Stimulated activated CD8-positive, alpha-beta memory T cell treated with anti-CD3 and anti-CD28 coated beads, Interleukin-12 subunit alpha, Interleukin-12 subunit beta, amount 100 ng/mL, for 1 hour (primary cell): ENCODE results near the gene GLYATL1B.
"Not testable (repeated sequence)": the region's sequence is repeated elsewhere in the genome, so short reads cannot be mapped to it uniquely, and the experiment has no call there.

Source experiments
- DNase-seq: peaks from one replicate; pipeline ENCODE4 v3.0.0-alpha.2; 2020; ENCODE audit warnings: low read depth

Gene GLYATL1B

DNA sequence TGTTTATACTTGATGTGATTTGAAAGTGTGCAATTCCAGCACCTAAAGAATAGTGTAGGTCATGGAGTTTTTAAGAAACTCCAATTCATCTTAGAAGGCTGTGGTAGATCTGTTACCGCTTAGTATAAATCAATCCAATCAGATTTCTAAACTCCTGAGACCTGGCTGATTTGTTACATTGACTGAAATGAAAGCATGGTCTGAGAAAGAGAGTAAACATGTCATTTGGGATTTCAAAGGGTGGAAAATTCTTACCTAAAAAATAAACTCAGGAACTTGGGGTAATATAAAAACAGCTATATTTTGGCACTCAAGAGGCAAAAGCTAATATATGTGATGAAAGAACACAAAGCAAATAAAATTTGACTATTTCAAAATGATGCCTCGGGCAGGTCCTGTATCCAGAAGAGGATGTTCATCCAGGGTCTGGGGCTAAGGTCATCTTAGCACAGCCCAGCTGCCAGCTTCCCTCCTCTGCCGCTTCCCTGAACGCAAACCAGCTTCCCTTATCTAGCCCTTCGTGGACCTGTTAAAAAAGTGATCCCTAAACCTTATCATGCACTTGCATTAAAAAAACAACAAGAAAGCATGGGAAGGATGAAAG is 10.0 kb downstream of the GLYATL1B start:
- DNase-seq, result not testable (repeated sequence)

DNA sequence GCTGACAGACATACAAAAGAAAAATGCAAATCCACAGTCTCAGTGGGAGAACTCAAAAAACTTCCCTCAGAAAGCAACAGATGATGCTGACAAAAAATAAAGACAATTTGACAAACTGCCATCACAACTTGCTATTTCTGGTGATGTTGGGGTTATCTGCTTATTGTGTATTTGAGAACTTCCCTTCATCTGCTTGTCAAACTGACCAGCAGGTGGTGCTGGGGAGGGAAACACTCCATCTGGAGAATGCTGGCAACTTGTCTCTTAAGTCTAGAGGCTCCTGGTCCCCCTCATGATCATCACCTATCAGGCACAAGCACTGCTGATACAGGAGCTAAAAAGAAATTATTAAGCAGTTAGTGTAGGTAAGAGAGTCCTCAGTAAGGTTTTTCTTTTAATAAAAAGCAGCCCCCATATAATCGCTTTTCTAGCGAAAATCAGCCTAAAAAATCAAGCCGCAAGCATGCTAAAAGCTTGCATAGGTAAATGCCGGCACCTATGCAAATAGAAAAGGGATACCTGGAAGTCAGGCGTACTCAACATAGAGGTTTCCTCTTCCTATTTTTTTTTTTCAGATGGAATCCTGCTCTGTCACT is 11.1 kb downstream of the GLYATL1B start:
- peak; percentile 47 for DNase-seq

DNA sequence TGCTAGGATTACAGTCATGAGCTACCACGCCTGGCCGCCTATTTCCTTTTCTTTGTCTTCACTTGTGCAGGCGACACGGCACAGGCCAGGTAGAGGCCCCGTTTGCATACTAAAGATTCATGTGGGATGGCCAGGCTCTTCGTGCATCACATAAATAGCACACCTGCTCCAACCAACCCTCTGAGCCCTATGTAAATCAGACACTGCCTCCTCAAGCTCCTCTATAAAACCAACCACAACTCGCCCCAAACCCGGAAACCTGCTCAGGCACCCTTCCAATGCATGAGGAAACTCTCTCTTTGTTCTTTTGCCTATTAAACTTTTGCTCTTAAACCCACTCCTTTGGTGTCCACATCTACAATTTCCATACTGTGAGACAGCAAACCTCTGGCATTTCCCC is 11.8 kb downstream of the GLYATL1B start:
- DNase-seq, result not testable (repeated sequence)

DNA sequence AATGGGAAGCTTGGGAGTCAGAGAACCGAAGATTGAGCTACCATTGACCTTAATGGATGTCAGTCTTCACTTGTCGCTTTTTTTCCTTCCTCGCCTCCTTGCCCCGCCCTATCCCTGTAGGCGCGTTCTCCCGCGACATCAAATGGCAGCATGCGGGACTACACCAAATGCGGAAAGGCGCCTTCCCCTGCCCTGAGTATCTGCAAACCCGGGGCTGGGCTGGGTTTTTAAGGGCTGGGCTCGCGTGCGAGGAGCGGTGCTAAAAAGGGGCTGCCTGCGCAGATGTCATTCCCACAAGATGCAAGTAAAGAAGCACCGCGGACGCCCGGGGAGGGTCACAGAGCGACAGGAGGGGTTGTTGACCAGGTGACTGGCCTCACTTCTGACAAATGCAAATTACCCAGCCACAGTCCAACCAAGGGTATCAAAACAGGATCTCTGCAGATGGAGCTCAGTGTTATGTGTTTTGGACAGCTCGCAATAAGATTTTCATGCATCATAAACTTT is 16.2 kb downstream of the GLYATL1B start:
- DNase-seq, result peak; percentile 28

DNA sequence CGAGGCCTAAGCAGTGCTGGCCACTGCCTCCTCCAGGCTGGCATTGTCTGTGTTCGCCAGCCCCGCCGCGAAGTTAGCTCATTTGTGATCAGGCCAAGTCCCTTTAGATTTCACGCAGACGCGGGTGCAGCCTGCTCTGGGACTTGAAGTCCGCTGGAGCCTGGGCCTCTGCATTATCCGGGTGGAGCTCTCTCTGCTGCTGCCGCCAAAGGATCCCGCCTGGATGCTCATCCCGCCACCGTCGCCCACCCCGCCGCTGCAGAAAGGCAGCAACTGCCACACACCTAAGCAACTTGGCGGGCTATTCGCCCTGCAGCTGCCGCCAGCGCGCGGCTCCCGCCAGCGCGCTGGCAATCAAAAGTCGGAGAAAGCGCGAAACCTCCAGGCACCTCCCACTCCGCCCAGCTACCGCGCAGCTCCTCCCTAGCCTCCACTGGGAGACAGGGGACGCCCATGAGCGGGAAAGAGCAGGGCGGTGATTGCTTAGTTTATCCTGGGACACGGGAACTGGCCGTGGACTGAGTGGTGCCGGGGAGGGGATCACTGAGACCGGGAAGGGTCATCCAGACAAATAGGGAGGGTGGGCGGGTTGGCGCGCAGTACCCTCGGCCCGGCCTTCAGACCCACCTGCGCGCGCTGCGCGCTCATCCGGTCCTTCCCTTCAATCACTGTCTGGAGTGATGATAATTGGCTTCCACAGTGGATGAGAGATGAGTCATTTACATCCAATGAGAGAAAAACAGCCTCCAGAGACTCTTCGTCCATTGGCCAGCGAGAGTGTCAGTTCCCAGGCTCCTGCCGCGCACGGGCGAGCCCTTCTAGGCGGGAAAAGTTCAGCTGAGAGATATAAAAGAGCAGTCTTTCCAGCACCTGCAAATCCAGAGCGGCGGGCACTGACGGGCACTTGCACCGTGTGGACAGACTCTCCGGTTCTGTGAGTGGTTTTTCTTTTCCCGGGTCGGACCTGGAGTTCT is 20.5 kb downstream of the GLYATL1B start, which contains the start of gene FAM111B:
TSS of gene FAM111B (plus strand) at position 875 of the 974 bp plus-strand sequence. CDS start 2,389 bp downstream, outside the sequence.
- no peak for DNase-seq

DNA sequence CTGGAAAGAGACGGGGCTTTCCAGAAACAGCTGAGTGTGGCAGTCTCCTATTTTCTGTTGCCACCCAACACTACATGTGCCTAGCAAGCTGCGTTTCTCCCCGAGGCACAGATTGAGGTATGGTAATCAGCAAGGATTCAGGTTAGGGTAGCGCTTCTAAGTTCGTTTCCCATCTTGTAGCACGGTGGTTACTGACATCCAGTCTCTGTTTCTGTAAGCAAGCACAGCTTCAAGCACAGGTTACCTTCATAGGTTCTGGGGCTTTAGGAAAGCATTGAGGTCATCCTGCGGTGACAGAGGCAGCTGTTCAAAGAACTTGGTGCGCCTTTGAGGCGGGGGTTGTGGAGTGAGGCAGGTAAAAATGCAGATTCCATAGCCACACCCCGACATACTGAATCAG is 21.6 kb downstream of the GLYATL1B start:
- DNase-seq, result not testable (repeated sequence)

DNA sequence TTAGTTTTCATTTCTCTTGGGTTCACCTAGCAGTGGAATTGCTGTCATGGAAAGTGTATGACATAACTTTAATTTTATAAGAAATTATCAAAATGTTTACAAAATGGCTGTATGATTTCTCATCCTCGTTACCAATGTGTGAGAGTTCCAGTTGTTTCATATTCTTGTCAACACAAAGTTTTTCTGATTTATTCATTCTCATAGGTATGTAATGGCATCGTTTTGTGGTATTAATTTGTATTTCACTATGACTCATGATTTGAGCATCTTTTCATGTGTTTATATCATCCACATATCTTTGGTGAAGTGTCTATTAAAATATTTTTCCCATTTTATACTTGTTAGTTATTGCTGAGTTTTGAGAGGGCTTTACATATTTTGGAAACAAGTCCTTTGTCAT is 26.4 kb downstream of the GLYATL1B start:
- no peak for DNase-seq

DNA sequence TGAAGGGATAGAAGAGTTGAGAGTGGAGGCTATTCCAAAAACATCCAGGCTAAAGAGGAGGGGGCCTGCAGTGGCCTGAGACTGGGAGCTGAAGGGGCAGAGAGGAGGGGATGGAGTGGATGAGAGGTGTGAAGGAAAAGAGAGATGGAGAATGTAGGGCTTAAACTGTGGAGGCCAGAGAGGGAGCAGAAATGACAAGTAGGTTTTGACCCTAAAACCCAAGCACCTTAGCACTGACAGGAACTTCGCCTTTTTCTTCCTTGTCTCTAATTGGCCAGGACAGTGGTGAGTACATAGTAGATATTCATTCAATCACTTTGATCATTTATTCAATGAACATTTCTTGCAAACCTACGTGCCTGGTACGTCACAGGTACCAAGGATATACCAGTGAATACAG is 28.2 kb downstream of the GLYATL1B start:
- no peak for DNase-seq

- no peak for DNase-seq
Observed at GRCh38 chr11:59115553-59115952, 29.4 kb downstream of the GLYATL1B start.

GRCh38 chr11:59117774-59118173 is 31.7 kb downstream of the GLYATL1B start:
- DNase-seq, result no peak

DNA sequence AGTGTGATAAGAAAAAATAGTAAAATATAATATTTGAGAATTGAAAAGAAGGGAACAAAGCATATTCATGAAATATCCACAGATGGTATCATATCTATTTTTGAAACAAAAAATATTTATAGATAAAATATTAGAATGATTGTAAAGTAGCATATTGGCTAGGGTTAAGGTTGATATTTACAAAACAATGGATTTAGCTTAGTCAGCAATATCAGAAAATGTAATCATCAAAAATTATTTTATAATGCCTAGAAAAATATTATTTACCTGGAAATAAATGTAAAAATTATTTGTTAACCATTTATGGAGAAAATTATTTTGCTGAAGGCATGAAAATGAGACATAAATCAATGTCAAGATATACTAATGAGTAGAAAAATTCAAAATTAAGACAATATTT is 33.7 kb downstream of the GLYATL1B start:
- DNase-seq, result no peak

GRCh38 chr11:59135648-59136461 is 49.7 kb downstream of the GLYATL1B start:
- DNase-seq, result peak; percentile 80

- not testable (repeated sequence) for DNase-seq
Observed at GRCh38 chr11:59136551-59136950, 50.4 kb downstream of the GLYATL1B start.

DNA sequence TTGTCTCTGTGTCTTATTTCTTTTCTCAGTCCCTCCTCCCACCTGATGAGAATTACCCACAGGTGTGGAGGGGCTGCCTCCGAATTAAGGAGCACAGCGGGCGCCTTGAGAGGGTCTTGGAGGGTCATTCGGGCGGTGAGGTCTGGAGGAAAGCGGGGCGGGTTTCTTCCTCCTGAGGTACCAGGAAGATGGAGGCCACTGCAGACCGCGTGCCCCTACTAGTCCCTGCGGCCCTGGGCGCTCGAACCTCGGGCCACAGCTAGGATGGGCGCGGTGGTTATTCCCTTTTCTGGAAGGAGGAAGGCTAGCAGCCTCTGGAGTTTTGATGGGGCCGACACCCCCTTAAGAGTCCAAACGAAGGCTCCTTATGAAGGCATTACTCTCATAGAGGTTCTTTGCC is 51.1 kb downstream of the GLYATL1B start:
- DNase-seq, result no peak

DNA sequence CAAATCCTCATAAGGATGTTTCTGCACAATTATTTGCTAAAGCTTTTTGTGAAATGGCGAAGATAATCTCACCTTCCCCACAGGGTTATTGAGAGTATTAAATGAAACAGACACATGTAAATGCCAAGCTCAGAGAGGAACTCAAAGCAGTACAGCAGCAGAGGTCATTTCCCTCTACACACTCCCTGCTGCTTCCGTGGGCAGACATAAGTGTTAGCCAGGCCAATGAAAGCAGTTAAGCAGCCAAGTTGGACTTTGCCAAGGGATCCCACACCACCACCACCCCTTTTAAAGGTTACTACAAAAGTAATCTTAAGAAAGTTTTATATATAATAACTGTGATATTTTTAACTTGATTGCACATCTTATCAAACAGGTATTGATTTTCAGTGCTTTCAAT is 52.5 kb downstream of the GLYATL1B start:
- DNase-seq, result no peak

- DNase-seq, result no peak
Observed at GRCh38 chr11:59141191-59141590, 55.1 kb downstream of the GLYATL1B start.

GRCh38 chr11:59141673-59142460 is 55.8 kb downstream of the GLYATL1B start:
- DNase-seq, result no peak

DNA sequence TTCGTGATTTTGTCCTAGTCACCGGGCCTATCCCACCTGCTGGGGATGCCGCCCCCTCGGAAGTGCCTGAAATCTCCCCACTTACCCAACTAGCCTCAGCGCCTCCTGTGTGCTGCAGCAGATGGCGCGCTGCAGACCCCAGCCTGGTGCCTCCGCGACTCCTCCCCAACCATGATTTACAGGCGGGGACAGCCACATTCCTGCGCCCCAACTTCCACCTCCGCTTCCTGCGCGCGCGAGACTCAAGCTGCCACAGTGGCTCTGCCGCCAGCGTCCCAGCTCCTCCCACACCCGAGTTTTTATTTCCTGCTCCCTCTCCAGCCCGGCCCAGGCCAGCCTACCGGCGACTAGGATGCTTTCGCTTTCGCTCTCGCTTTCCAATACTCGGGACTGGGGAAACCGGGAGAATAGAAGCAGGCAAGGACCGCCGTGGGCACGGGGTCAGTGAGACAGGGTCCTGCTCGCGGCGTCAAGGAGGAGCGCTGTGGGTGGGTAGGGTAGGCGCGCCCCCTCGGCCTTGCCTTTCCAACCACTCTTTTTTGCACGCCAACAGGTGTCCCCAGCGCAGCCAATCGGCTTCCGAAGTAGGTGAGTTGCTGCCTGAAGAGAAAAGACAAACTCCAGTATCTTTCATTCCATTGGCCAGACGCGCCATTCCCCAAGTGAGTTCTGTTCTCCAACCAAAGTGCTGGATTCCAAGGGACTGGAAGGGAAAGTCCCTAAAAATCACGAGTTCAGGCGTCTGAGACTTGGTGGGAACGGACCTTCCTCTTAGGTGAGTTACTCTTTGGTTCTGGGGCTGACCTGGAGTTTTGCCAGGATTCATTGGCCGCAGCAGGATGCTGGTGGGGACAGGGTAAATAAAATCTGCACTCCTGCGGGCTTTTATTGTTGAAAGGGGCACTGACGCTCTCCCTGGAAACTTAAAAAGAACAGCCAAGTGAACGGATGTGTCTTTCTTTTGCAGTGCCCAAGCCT is 56.7 kb downstream of the GLYATL1B start, which contains the start of gene FAM111A:
TSS of gene FAM111A (plus strand) at position 327 of the 978 bp plus-strand sequence. CDS start 6,017 bp downstream, outside the sequence.
- DNase-seq, result peak; percentile 67

DNA sequence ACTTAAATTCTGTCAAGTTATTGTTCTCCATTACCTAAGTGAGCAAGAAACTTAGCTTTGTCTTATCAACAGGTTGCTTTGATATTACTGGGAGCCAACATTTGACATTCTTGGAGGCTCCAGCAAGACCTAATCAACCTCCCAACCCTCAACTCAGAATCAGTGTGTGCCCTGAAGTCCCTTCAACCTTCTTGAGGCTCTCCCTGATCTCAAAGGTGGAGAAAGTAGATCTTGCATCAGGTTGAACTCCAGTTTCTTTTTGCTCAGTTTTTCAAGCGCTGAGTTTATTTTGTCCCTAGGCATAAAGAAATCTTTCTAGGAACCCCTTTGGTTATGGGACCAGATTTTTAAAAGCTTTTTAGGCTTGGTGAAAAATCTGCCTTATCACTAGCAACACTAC is 58.0 kb downstream of the GLYATL1B start:
- DNase-seq, result no peak
